ENCODE data around the gene RIMS4. TPM values are rescaled to one million over a fixed set of nuclear protein-coding genes. Genes with fewer than 3 reads are reported as not detected.

RIMS4 gene
- total RNA-seq, 5 donors from 2014 or later (not counting 1 experiment from before 2014, with no cell fraction given), result 0.06 to 0.12 TPM; not detected in 3

GRCh38 chr20:44810061-44810390 lies 320 bp downstream of the RIMS4 start:
- Mint-ChIP-seq H3K4me3 (peak overlapping the region in 1 of 3 donors; percentile 76), H3K27me3 (peaks cover 59 to 63% of the 10 kb centered on the region in 2 donors), H3K9me3 (no peaks in the 10 kb centered on the region), H3K27ac (no peak overlapping the region), H3K4me1 (peaks cover 12 to 16% (median 15%) of the 10 kb centered on the region in 3 donors), H3K36me3 (no peaks in the 10 kb centered on the region)
- DNase-seq (no peak), ATAC-seq (replicated peaks in 1 of 4) (no peak)
- POLR2A ChIA-PET, result no interaction called here
- no peaks in the 10 kb centered on the region for H3K9me3 ChIP-seq
- CTCF ChIA-PET, result no interaction called here
- H3K4me3 ChIP-seq (ENCODE audit: control insufficient read depth in 1 of 2, extremely low read depth in 1 of 2, low read length in 1 of 2), result no peak overlapping the region
- WGBS (ENCODE audit: insufficient coverage), result under 1% methylated on average over 45 of the region's 49 CpGs
- H3K27me3 ChIP-seq (replicated peaks in 1 of 2; ENCODE audit: control insufficient read depth in 2 of 2, extremely low read depth in 1 of 2, insufficient read depth in 2 of 2, low read length in 1 of 2), result peaks cover 12 to 66% of the 10 kb centered on the region in 2 experiments
- H3K36me3 ChIP-seq (ENCODE audit: control insufficient read depth in 2 of 2, extremely low read depth in 1 of 2, insufficient read depth in 1 of 2, low read length in 1 of 2), result no peaks in the 10 kb centered on the region
- H3K27ac ChIP-seq (ENCODE audit: low read length), result no peak overlapping the region
- H3K4me1 ChIP-seq (ENCODE audit: control insufficient read depth in 1 of 2, extremely low read depth in 1 of 2, insufficient read depth in 2 of 2, low read length in 2 of 2), result peaks cover 0 to 10% of the 10 kb centered on the region in 2 experiments

GRCh38 chr20:44809380-44810060 lies 826 bp downstream of the RIMS4 start:
- 14% methylated on average over 31 of the region's 34 CpGs for WGBS (ENCODE audit: insufficient coverage)
- CTCF ChIA-PET, result no interaction called here
- no peaks in the 10 kb centered on the region for H3K36me3 Mint-ChIP-seq
- POLR2A ChIA-PET, result no interaction called here
- Histone ChIP-seq H3K4me1 (ENCODE audit: control insufficient read depth in 1 of 2, extremely low read depth in 1 of 2, insufficient read depth in 2 of 2, low read length in 2 of 2) (peaks cover 0 to 10% of the 10 kb centered on the region in 2 experiments), H3K27me3 (replicated peaks in 1 of 2; ENCODE audit: control insufficient read depth in 2 of 2, extremely low read depth in 1 of 2, insufficient read depth in 2 of 2, low read length in 1 of 2) (peaks cover 12 to 69% of the 10 kb centered on the region in 2 experiments), H3K4me3 (ENCODE audit: control insufficient read depth in 1 of 2, extremely low read depth in 1 of 2, low read length in 1 of 2) (no peak overlapping the region), H3K36me3 (ENCODE audit: control insufficient read depth in 2 of 2, extremely low read depth in 1 of 2, insufficient read depth in 1 of 2, low read length in 1 of 2) (no peaks in the 10 kb centered on the region), H3K27ac (ENCODE audit: low read length) (no peak overlapping the region), H3K9me3 (no peaks in the 10 kb centered on the region)
- H3K27ac Mint-ChIP-seq, result peak overlapping the region in 1 of 2 donors; percentile 12
- DNase-seq, result no peak
- H3K27me3 Mint-ChIP-seq, result peaks cover 63 to 68% of the 10 kb centered on the region in 2 donors
- peaks cover 12 to 16% (median 15%) of the 10 kb centered on the region in 3 donors for H3K4me1 Mint-ChIP-seq
- peak overlapping the region in 2 of 3 donors; percentile 32 to 76 for H3K4me3 Mint-ChIP-seq
- no peaks in the 10 kb centered on the region for H3K9me3 Mint-ChIP-seq
- no peak for ATAC-seq (replicated peaks in 1 of 4)

- Mint-ChIP-seq H3K27ac (no peak overlapping the region), H3K4me3 (no peak overlapping the region), H3K4me1 (peaks cover 12 to 16% (median 15%) of the 10 kb centered on the region in 3 donors), H3K9me3 (no peaks in the 10 kb centered on the region), H3K36me3 (no peaks in the 10 kb centered on the region), H3K27me3 (peaks cover 64 to 69% of the 10 kb centered on the region in 2 donors)
- POLR2A ChIA-PET, result no interaction called here
- H3K27ac ChIP-seq (ENCODE audit: low read length), result no peak overlapping the region
- H3K27me3 ChIP-seq (replicated peaks in 1 of 2; ENCODE audit: control insufficient read depth in 2 of 2, extremely low read depth in 1 of 2, insufficient read depth in 2 of 2, low read length in 1 of 2), result peaks cover 12 to 73% of the 10 kb centered on the region in 2 experiments
- ATAC-seq (replicated peaks in 1 of 4) (no peak), DNase-seq (no peak)
- no peak overlapping the region for H3K4me3 ChIP-seq (ENCODE audit: control insufficient read depth in 1 of 2, extremely low read depth in 1 of 2, low read length in 1 of 2)
- 83% methylated on average over 1 of the region's 4 CpGs for WGBS (ENCODE audit: insufficient coverage)
- no peaks in the 10 kb centered on the region for H3K36me3 ChIP-seq (ENCODE audit: control insufficient read depth in 2 of 2, extremely low read depth in 1 of 2, insufficient read depth in 1 of 2, low read length in 1 of 2)
- H3K9me3 ChIP-seq, result no peaks in the 10 kb centered on the region
- CTCF ChIA-PET, result no interaction called here
- peaks cover 0 to 10% of the 10 kb centered on the region in 2 experiments for H3K4me1 ChIP-seq (ENCODE audit: control insufficient read depth in 1 of 2, extremely low read depth in 1 of 2, insufficient read depth in 2 of 2, low read length in 2 of 2)
Measured at GRCh38 chr20:44807684-44808056, 2.7 kb downstream of the RIMS4 start.

GRCh38 chr20:44807051-44807683 lies 3.2 kb downstream of the RIMS4 start:
- H3K27ac Mint-ChIP-seq, result no peak overlapping the region
- ChIA-PET POLR2A (no interaction called here), CTCF (no interaction called here)
- no peaks in the 10 kb centered on the region for H3K36me3 Mint-ChIP-seq
- H3K4me3 Mint-ChIP-seq, result no peak overlapping the region
- H3K9me3 Mint-ChIP-seq, result no peaks in the 10 kb centered on the region
- Histone ChIP-seq H3K27ac (ENCODE audit: low read length) (no peak overlapping the region), H3K27me3 (replicated peaks in 1 of 2; ENCODE audit: control insufficient read depth in 2 of 2, extremely low read depth in 1 of 2, insufficient read depth in 2 of 2, low read length in 1 of 2) (peaks cover 9 to 68% of the 10 kb centered on the region in 2 experiments), H3K9me3 (no peaks in the 10 kb centered on the region), H3K4me1 (ENCODE audit: control insufficient read depth in 1 of 2, extremely low read depth in 1 of 2, insufficient read depth in 2 of 2, low read length in 2 of 2) (peaks cover 0 to 10% of the 10 kb centered on the region in 2 experiments), H3K36me3 (ENCODE audit: control insufficient read depth in 2 of 2, extremely low read depth in 1 of 2, insufficient read depth in 1 of 2, low read length in 1 of 2) (no peaks in the 10 kb centered on the region), H3K4me3 (ENCODE audit: control insufficient read depth in 1 of 2, extremely low read depth in 1 of 2, low read length in 1 of 2) (no peak overlapping the region)
- ATAC-seq (replicated peaks in 1 of 4) (no peak), DNase-seq (no peak)
- H3K27me3 Mint-ChIP-seq, result peaks cover 59 to 70% of the 10 kb centered on the region in 2 donors
- 76% methylated on average over 3 of the region's 7 CpGs for WGBS (ENCODE audit: insufficient coverage)
- peaks cover 12 to 16% (median 15%) of the 10 kb centered on the region in 3 donors for H3K4me1 Mint-ChIP-seq

- H3K27ac ChIP-seq (ENCODE audit: low read length), result no peak overlapping the region
- ChIA-PET CTCF (interaction anchor here in 1 of 2 donors (0.6 kb wide), 1 partner anchor 67 kb away, joined by 8 read pairs; no protein-coding TSS in a partner anchor), POLR2A (no interaction called here)
- H3K9me3 ChIP-seq, result no peaks in the 10 kb centered on the region
- peaks cover 53 to 63% of the 10 kb centered on the region in 2 donors for H3K27me3 Mint-ChIP-seq
- H3K4me3 Mint-ChIP-seq, result no peak overlapping the region
- 25% methylated on average over 6 of the region's 9 CpGs for WGBS (ENCODE audit: insufficient coverage)
- DNase-seq, result no peak
- no peaks in the 10 kb centered on the region for H3K9me3 Mint-ChIP-seq
- no peaks in the 10 kb centered on the region for H3K36me3 Mint-ChIP-seq
- ATAC-seq (replicated peaks in 1 of 4), result no peak
- peaks cover 6 to 57% of the 10 kb centered on the region in 2 experiments for H3K27me3 ChIP-seq (replicated peaks in 1 of 2; ENCODE audit: control insufficient read depth in 2 of 2, extremely low read depth in 1 of 2, insufficient read depth in 2 of 2, low read length in 1 of 2)
- H3K4me3 ChIP-seq (ENCODE audit: control insufficient read depth in 1 of 2, extremely low read depth in 1 of 2, low read length in 1 of 2), result no peak overlapping the region
- H3K27ac Mint-ChIP-seq, result no peak overlapping the region
- peaks cover 0 to 10% of the 10 kb centered on the region in 2 experiments for H3K4me1 ChIP-seq (ENCODE audit: control insufficient read depth in 1 of 2, extremely low read depth in 1 of 2, insufficient read depth in 2 of 2, low read length in 2 of 2)
- peaks cover 9 to 11% (median 11%) of the 10 kb centered on the region in 3 donors for H3K4me1 Mint-ChIP-seq
- no peaks in the 10 kb centered on the region for H3K36me3 ChIP-seq (ENCODE audit: control insufficient read depth in 2 of 2, extremely low read depth in 1 of 2, insufficient read depth in 1 of 2, low read length in 1 of 2)
Measured at GRCh38 chr20:44805979-44806620, 4.2 kb downstream of the RIMS4 start.

GRCh38 chr20:44805335-44805978 lies 4.9 kb downstream of the RIMS4 start:
- H3K4me1 ChIP-seq (ENCODE audit: control insufficient read depth in 1 of 2, extremely low read depth in 1 of 2, insufficient read depth in 2 of 2, low read length in 2 of 2), result peaks cover 0 to 7% of the 10 kb centered on the region in 2 experiments
- no peak for DNase-seq

More at GRCh38 chr20:44805335-44805978, 4.9 kb downstream of the RIMS4 start:
- H3K36me3 ChIP-seq (ENCODE audit: control insufficient read depth in 2 of 2, extremely low read depth in 1 of 2, insufficient read depth in 1 of 2, low read length in 1 of 2), result no peaks in the 10 kb centered on the region
- no peaks in the 10 kb centered on the region for H3K9me3 Mint-ChIP-seq
- no peak overlapping the region for H3K4me3 ChIP-seq (ENCODE audit: control insufficient read depth in 1 of 2, extremely low read depth in 1 of 2, low read length in 1 of 2)
- WGBS (ENCODE audit: insufficient coverage), result 60% methylated on average over 2 of the region's 9 CpGs
- H3K27me3 ChIP-seq (replicated peaks in 1 of 2; ENCODE audit: control insufficient read depth in 2 of 2, extremely low read depth in 1 of 2, insufficient read depth in 2 of 2, low read length in 1 of 2), result peaks cover 4 to 51% of the 10 kb centered on the region in 2 experiments
- no peaks in the 10 kb centered on the region for H3K9me3 ChIP-seq
- peaks cover 48 to 59% of the 10 kb centered on the region in 2 donors for H3K27me3 Mint-ChIP-seq
- no peaks in the 10 kb centered on the region for H3K36me3 Mint-ChIP-seq
- H3K27ac Mint-ChIP-seq, result no peak overlapping the region
- CTCF ChIA-PET, result interaction anchor here in 1 of 2 donors (0.6 kb wide), 1 partner anchor 67 kb away, joined by 8 read pairs; no protein-coding TSS in a partner anchor
- H3K4me1 Mint-ChIP-seq, result peaks cover 5 to 9% (median 7%) of the 10 kb centered on the region in 3 donors
- no peak overlapping the region for H3K4me3 Mint-ChIP-seq
- POLR2A ChIA-PET, result no interaction called here
- H3K27ac ChIP-seq (ENCODE audit: low read length), result no peak overlapping the region
- no peak for ATAC-seq (replicated peaks in 1 of 4)

Data from T-cell (primary cell).